Glutamatergic neuron (in vitro differentiated cells): ENCODE results near the gene LOXL4. TPM values are rescaled to one million over a fixed set of nuclear protein-coding genes. Genes with fewer than 3 reads are reported as not detected.

Source experiments
- DNase-seq: peaks from one replicate; pipeline ENCODE4 v3.0.0; 2022
- H3K27ac Mint-ChIP-seq: one replicate; pipeline ENCODE4 v1.8.0; 2020; ENCODE audit warnings: mild to moderate bottlenecking, mixed read lengths, inconsistent platforms; ENCODE audit not compliant: unreplicated experiment
- H3K27me3 Mint-ChIP-seq: one replicate; pipeline ENCODE4 v1.8.0; 2020; ENCODE audit warnings: mild to moderate bottlenecking, moderate library complexity, mixed read lengths, inconsistent platforms; ENCODE audit not compliant: unreplicated experiment
- H3K36me3 Mint-ChIP-seq: one replicate; pipeline ENCODE4 v1.8.0; 2020; ENCODE audit warnings: mild to moderate bottlenecking, mixed read lengths, inconsistent platforms; ENCODE audit not compliant: unreplicated experiment
- H3K4me1 Mint-ChIP-seq: one replicate; pipeline ENCODE4 v1.8.0; 2020; ENCODE audit warnings: mild to moderate bottlenecking, low read depth, mixed read lengths, inconsistent platforms; ENCODE audit not compliant: unreplicated experiment
- H3K4me3 Mint-ChIP-seq: one replicate; pipeline ENCODE4 v1.8.0; 2020; ENCODE audit warnings: mild to moderate bottlenecking, mixed read lengths, inconsistent platforms; ENCODE audit not compliant: unreplicated experiment
- H3K9me3 Mint-ChIP-seq: one replicate; pipeline ENCODE4 v1.8.0; 2020; ENCODE audit warnings: mild to moderate bottlenecking, moderate library complexity, mixed read lengths, inconsistent platforms; ENCODE audit not compliant: unreplicated experiment
- CTCF ChIP-seq: fragments of 200-600 bp; sonication (generic); IDR thresholded peaks from one replicate; pipeline ENCODE4 v1.5.0; 2021; ENCODE audit not compliant: partially characterized antibody, unreplicated experiment
- total RNA-seq: library from RNA; stranded (reverse); fragmentation: NEBNext Ultra II Directional; extraction: Animal tissue kit (Norgen Biotek cat#: 25700); gene quantifications from one replicate; pipeline ENCODE4 v1.2.1, GENCODE V29; 2021; ENCODE audit not compliant: unreplicated experiment

Gene LOXL4
- total RNA-seq, 1 donor from 2014 or later: 6.1 TPM

GRCh38 chr10:98215373-98215772 lies 52.6 kb downstream of the LOXL4 start:
- no peaks in the 10 kb centered on the region for H3K4me1 Mint-ChIP-seq
- no peak overlapping the region for H3K4me3 Mint-ChIP-seq
- H3K9me3 Mint-ChIP-seq: no peaks in the 10 kb centered on the region
- H3K36me3 Mint-ChIP-seq: peaks cover 11% of the 10 kb centered on the region
- peaks cover 3% of the 10 kb centered on the region for H3K27me3 Mint-ChIP-seq
- DNase-seq: no peak
- no peak overlapping the region for H3K27ac Mint-ChIP-seq
- TF ChIP-seq CTCF: no peak

- Mint-ChIP-seq H3K36me3 (no peaks in the 10 kb centered on the region), H3K9me3 (no peaks in the 10 kb centered on the region), H3K4me1 (no peaks in the 10 kb centered on the region), H3K4me3 (no peak overlapping the region), H3K27ac (no peak overlapping the region), H3K27me3 (peaks cover 3% of the 10 kb centered on the region)
- no peak for TF ChIP-seq CTCF
- DNase-seq: no peak
Measured at GRCh38 chr10:98213740-98214139, 54.3 kb downstream of the LOXL4 start.

GRCh38 chr10:98212196-98212595 lies 55.8 kb downstream of the LOXL4 start:
- no peak for DNase-seq
- no peaks in the 10 kb centered on the region for H3K36me3 Mint-ChIP-seq
- peaks cover 3% of the 10 kb centered on the region for H3K27me3 Mint-ChIP-seq

GRCh38 chr10:98209441-98209840 lies 58.6 kb downstream of the LOXL4 start:
- TF ChIP-seq CTCF: no peak
- Mint-ChIP-seq H3K36me3 (no peaks in the 10 kb centered on the region), H3K4me1 (no peaks in the 10 kb centered on the region), H3K9me3 (no peaks in the 10 kb centered on the region), H3K27ac (no peak overlapping the region), H3K4me3 (no peak overlapping the region), H3K27me3 (peaks cover 3% of the 10 kb centered on the region)
- DNase-seq: no peak

More at GRCh38 chr10:98212196-98212595, 55.8 kb downstream of the LOXL4 start:
- Mint-ChIP-seq H3K27ac (no peak overlapping the region), H3K4me1 (no peaks in the 10 kb centered on the region), H3K4me3 (no peak overlapping the region), H3K9me3 (no peaks in the 10 kb centered on the region)
- TF ChIP-seq CTCF: no peak

- Mint-ChIP-seq H3K9me3 (no peaks in the 10 kb centered on the region), H3K4me1 (no peaks in the 10 kb centered on the region), H3K27me3 (peaks cover 3% of the 10 kb centered on the region), H3K27ac (no peak overlapping the region), H3K36me3 (no peaks in the 10 kb centered on the region), H3K4me3 (no peak overlapping the region)
- no peak for TF ChIP-seq CTCF
- no peak for DNase-seq
Measured at GRCh38 chr10:98208925-98209324, 59.1 kb downstream of the LOXL4 start.
